OCI-LY7 (cell line): ENCODE results near the gene SNN. TPM values are rescaled to one million over a fixed set of nuclear protein-coding genes. Genes with fewer than 3 reads are reported as not detected.

Experiments used
- BruUV-seq: library from RNA; stranded (reverse); fragments of 400-500 nt; replicated peaks from 2 replicates; lab custom pipeline; 2021; lab: Mats Ljungman, UMichigan
- CTCF ChIA-PET: fragments of 300-600 bp; sonication (Branson Sonifier 250); formaldehyde crosslinking; loops from one replicate; lab custom pipeline; 2022; ENCODE audit warnings: antibody characterized with exemption; ENCODE audit not compliant: unreplicated experiment; lab: Charles Lee
- POLR2A ChIA-PET: fragments of 300-600 bp; sonication (Branson Sonifier 250); formaldehyde crosslinking; loops from one replicate; lab custom pipeline; 2022; ENCODE audit warnings: antibody characterized with exemption; lab: Charles Lee
- DNase-seq: peaks from one replicate; pipeline ENCODE4 v3.0.0-alpha.2; 2015; ENCODE audit warnings: low spot score
- H2AFZ ChIP-seq: fragments of 200-600 bp; sonication (generic), shearing (Covaris generic); 2 replicates; pipeline ENCODE4 v1.6.1; 2014; ENCODE audit warnings: mild to moderate bottlenecking, antibody characterized with exemption, low read length, moderate library complexity
- H3K27ac ChIP-seq: fragments of 200-600 bp; sonication (generic); 2 replicates; pipeline ENCODE4 v1.5.1; 2014; ENCODE audit warnings: mixed run types, low read depth, mild to moderate bottlenecking, moderate library complexity, low read length, inconsistent platforms; ENCODE audit not compliant: poor library complexity, severe bottlenecking
- H3K36me3 ChIP-seq: fragments of 200-600 bp; sonication (generic); 2 replicates; pipeline ENCODE4 v1.6.1; 2014; ENCODE audit warnings: mild to moderate bottlenecking, antibody characterized with exemption, low read length, moderate library complexity, mixed read lengths; ENCODE audit not compliant: insufficient read depth
- H3K4me1 ChIP-seq: fragments of 200-600 bp; sonication (generic); 2 replicates; pipeline ENCODE4 v1.5.1; 2014; ENCODE audit warnings: mild to moderate bottlenecking, low read length; ENCODE audit not compliant: insufficient read depth, poor library complexity, severe bottlenecking
- H3K4me2 ChIP-seq: fragments of 200-600 bp; sonication (generic); 2 replicates; pipeline ENCODE4 v1.6.1; 2014; ENCODE audit warnings: mild to moderate bottlenecking, low read length
- H3K4me3 ChIP-seq: fragments of 200-600 bp; sonication (generic); 2 replicates; pipeline ENCODE4 v1.5.1; 2014; ENCODE audit warnings: mild to moderate bottlenecking, low read depth, low read length; ENCODE audit not compliant: poor library complexity, severe bottlenecking
- H3K79me2 ChIP-seq: fragments of 200-600 bp; sonication (generic); 2 replicates; pipeline ENCODE4 v1.6.1; 2016; ENCODE audit warnings: low read depth, mild to moderate bottlenecking, low read length, moderate library complexity, mixed read lengths; ENCODE audit not compliant: insufficient read depth
- H3K9me2 ChIP-seq: fragments of 200-600 bp; sonication (generic); 2 replicates; pipeline ENCODE4 v1.6.1; 2016; ENCODE audit warnings: mild to moderate bottlenecking, low read length, mixed read lengths; ENCODE audit not compliant: insufficient read depth
- H3K9me3 ChIP-seq: fragments of 200-600 bp; sonication (generic); 2 replicates; pipeline ENCODE4 v1.6.1; 2014; ENCODE audit warnings: mild to moderate bottlenecking, mixed run types, low read length, mixed read lengths
- H4K20me1 ChIP-seq: fragments of 200-600 bp; sonication (generic); 2 replicates; pipeline ENCODE4 v1.6.1; 2014; ENCODE audit warnings: mild to moderate bottlenecking, antibody characterized with exemption, low read length, moderate library complexity, mixed read lengths; ENCODE audit not compliant: insufficient read depth
- EZH2phosphoT487 ChIP-seq: fragments of 200-600 bp; sonication (generic); IDR thresholded peaks from 2 replicates; pipeline ENCODE4 v1.6.1; 2018; ENCODE audit warnings: low read depth, borderline replicate concordance, mild to moderate bottlenecking, mixed run types, antibody characterized with exemption, low read length, moderate library complexity, mixed read lengths
- intact Hi-C: fragments of 100-400 bp; cut with micrococcal nuclease; formaldehyde crosslinking; loops from one replicate; pipeline ENCODE4 v1.10.0; 2022; ENCODE audit not compliant: unreplicated experiment
- total RNA-seq, 2 experiments: library from RNA; depleted of rRNA in 1 of 2; stranded (reverse); fragments of >200 nt in 1 of 2; shearing (Covaris generic) in 1 of 2; gene quantifications; 2 replicates each; pipeline ENCODE4 v1.2.3, GENCODE V29; 2014 to 2022
- TF ChIP-seq, protein P1 (sequence below): fragments of 200-600 bp; sonication (generic); conservative IDR thresholded peaks from 2 replicates; pipeline ENCODE4 v1.5.1; 2014; ENCODE audit warnings: mild to moderate bottlenecking, antibody characterized with exemption, low read length, moderate library complexity, mixed read lengths

Gene SNN
- total RNA-seq, 2 experiments from 2014 or later, result 27.8 to 31.8 TPM

DNA sequence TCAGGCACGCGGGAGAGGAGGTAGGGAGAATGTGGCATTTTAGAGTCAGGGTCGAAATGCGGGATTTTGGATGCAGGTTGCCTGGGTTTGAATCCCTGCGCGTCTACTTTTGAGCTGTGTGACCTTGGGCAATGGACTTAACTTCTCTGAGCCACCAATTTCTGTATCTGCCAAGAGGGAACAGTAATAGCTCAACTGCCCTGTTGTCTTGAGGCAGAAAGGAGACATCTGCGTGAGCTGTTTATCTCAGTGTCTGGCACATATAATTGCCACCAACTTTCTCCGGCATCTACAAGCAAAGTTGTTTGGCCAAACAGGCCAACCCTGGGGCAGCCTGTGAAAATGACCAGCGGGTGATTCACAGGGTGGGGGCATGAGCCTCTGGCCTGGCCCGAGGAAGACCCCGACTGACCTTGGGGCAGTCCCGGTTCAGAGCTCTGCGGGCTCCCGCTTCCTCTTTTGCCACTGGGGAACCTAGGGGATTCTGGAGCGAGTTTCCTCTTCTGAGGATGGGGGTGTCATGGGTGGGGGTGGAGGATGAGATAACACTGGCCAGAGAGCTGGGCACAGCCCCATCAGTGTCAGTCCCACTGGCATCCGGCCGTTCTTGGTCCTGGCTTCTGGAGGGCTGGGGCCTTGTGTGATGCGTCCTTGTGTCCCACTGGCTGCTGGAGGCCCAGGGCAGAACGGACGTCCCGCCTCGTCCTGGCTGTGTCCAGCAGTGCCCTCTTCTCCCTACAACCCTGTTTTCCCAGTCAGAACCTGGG lies 1.3 kb downstream of the SNN start:
- intact Hi-C loops, result no loop called here
- TF ChIP-seq EZH2phosphoT487, result no peak
- TF ChIP-seq, protein P1, sequence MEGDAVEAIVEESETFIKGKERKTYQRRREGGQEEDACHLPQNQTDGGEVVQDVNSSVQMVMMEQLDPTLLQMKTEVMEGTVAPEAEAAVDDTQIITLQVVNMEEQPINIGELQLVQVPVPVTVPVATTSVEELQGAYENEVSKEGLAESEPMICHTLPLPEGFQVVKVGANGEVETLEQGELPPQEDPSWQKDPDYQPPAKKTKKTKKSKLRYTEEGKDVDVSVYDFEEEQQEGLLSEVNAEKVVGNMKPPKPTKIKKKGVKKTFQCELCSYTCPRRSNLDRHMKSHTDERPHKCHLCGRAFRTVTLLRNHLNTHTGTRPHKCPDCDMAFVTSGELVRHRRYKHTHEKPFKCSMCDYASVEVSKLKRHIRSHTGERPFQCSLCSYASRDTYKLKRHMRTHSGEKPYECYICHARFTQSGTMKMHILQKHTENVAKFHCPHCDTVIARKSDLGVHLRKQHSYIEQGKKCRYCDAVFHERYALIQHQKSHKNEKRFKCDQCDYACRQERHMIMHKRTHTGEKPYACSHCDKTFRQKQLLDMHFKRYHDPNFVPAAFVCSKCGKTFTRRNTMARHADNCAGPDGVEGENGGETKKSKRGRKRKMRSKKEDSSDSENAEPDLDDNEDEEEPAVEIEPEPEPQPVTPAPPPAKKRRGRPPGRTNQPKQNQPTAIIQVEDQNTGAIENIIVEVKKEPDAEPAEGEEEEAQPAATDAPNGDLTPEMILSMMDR, result no peak
- POLR2A ChIA-PET, result interaction anchor here (0.5 to 1.3 kb wide), 8 partner anchors 13 to 317 kb away, joined by 3 to 4 read pairs (median 4); no protein-coding TSS in a partner anchor
- Histone ChIP-seq H3K27ac (peak overlapping the region; percentile 57), H3K9me2 (no peaks in the 10 kb centered on the region), H3K4me1 (peaks cover 86% of the 10 kb centered on the region), H4K20me1 (peaks cover 5% of the 10 kb centered on the region; the same call in 1 of the 2 replicates), H3K9me3 (no peaks in the 10 kb centered on the region), H2AFZ (no peak overlapping the region), H3K4me2 (peak overlapping the region; percentile 93), H3K36me3 (peaks cover 3% of the 10 kb centered on the region; the same call in 1 of the 2 replicates), H3K79me2 (peaks cover 51% of the 10 kb centered on the region), H3K4me3 (peak overlapping the region; percentile 87)
- BruUV-seq, result no TSS peak
- peak; percentile 63 for DNase-seq
- CTCF ChIA-PET, result interaction anchor here (0.6 to 0.8 kb wide), 2 partner anchors 10 to 46 kb away, joined by 3 to 5 read pairs; no protein-coding TSS in a partner anchor

DNA sequence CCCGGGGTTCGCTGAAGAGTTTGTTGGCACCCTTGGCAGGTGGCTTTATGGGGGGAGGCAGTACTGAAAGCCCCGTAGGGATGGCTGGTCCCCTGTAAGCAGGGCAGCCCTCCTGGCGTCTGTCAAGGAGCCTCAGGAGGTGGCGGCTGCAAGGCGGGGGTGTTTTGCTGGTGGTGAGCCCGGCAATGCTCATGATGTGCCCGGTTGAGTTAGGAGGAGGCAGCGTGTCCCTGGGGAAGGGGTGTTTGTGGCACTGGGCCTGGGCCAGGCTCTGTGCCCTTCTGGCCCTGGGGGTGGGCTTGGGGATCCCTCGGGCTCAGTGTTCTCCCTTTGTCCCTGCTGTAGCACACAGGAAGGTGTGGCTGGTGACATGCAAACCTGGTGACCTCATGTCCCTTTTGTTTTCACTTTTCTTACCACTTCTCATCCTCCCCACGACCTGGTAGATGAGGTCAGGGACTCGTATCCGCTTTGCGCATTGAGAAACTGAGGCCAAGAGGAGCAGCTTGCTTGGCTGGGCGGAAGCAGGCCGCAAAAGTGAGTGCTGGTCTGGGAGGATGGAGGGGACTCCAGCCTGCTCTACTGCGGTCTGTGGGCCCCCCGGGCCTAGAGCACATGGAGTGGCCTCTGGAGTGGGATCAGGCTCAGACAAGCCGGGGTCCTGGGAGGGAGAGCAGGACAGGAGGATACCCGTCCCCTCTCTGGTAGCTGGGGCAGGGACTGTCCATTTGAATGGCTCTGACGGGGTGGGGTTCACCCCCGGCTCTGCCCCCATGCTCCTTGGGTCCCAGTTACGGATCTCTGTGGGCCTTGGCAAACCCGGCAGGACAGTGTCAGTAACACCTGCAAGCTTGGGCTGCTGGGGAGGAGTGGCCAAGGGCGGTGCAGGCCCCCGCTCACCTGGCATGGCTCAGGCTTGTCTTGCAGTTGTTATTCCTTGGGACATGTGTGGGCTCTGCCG lies 2.2 kb downstream of the SNN start:
- Histone ChIP-seq H3K4me1 (peaks cover 86% of the 10 kb centered on the region), H3K36me3 (peaks cover 4% of the 10 kb centered on the region; the same call in 1 of the 2 replicates), H3K9me2 (no peaks in the 10 kb centered on the region), H3K4me3 (peak overlapping the region; percentile 87), H4K20me1 (peaks cover 5% of the 10 kb centered on the region; the same call in 1 of the 2 replicates), H3K9me3 (no peaks in the 10 kb centered on the region), H3K27ac (peak overlapping the region; percentile 57), H3K79me2 (peaks cover 51% of the 10 kb centered on the region), H3K4me2 (peak overlapping the region; percentile 93), H2AFZ (no peak overlapping the region)
- TSS peak; percentile 57 for BruUV-seq
- CTCF ChIA-PET, result no interaction called here
- no peak for DNase-seq
- intact Hi-C loops, result no loop called here
- no peak for TF ChIP-seq EZH2phosphoT487
- TF ChIP-seq, protein P1, result no peak
- POLR2A ChIA-PET, result interaction anchor here (0.6 to 1.2 kb wide), 3 partner anchors 18 to 592 kb away, joined by 3 to 4 read pairs (median 3); no protein-coding TSS in a partner anchor
